Measurements from ENCODE around the gene SERPINI2. TPM values are rescaled to one million over a fixed set of nuclear protein-coding genes. Genes with fewer than 3 reads are reported as not detected.

Gene SERPINI2
- total and polyA plus RNA-seq, 2 donors (not counting 3 experiments of a cell fraction or from before 2014, with no cell fraction given) = not detected

GRCh38 chr3:167451282-167451681 is 22.6 kb downstream of the SERPINI2 start:
- no peak for FAIRE-seq
- no peaks in the 10 kb centered on the region for H3K9me3 ChIP-seq (replicated peaks; ENCODE audit: control insufficient read depth, insufficient read depth, low read length)
- intact Hi-C loops (cut with micrococcal nuclease) (no loop called here), dilution Hi-C loops (cut with MboI; ENCODE audit: extremely low pct_ligation_motif_present, low sequenced_read_pairs) (no loop called here)
- ChIA-PET POLR2A (no interaction called here), CTCF (no interaction called here)
- TF ChIP-seq GATA2 (IDR thresholded peaks at IDR 0.05; ENCODE audit: insufficient read depth, insufficient read length, low read depth, low read length) = no peak
- DNase-seq (ENCODE audit: low read depth, low spot score) = no peak
- H3K9me1 ChIP-seq (replicated peaks; ENCODE audit: control insufficient read depth, extremely low read depth, insufficient read depth, low read length) = no peaks in the 10 kb centered on the region
- BruUV-seq (replicated peaks) = no TSS peak
- no peaks in the 10 kb centered on the region for H4K20me1 ChIP-seq (replicated peaks; ENCODE audit: control insufficient read depth, extremely low read depth, insufficient read depth, low read length)
- H3K27me3 ChIP-seq (ENCODE audit: control insufficient read depth in 2 of 2, insufficient read depth in 2 of 2, low read length in 2 of 2) = no peaks in the 10 kb centered on the region
- no peak overlapping the region for H3K9ac ChIP-seq (replicated peaks; ENCODE audit: extremely low read depth, insufficient read depth, low read length)
- H3K4me3 ChIP-seq (replicated peaks in 1 of 3; ENCODE audit: insufficient read depth in 1 of 3, low read depth in 1 of 3, low read length in 3 of 3) = no peak overlapping the region
- H3K79me2 ChIP-seq (ENCODE audit: control insufficient read depth, insufficient read depth, low read length) = no peaks in the 10 kb centered on the region
- H3K36me3 ChIP-seq (ENCODE audit: control insufficient read depth in 2 of 2, extremely low read depth in 1 of 2, insufficient read depth in 2 of 2, low read length in 2 of 2) = no peaks in the 10 kb centered on the region
- H3K27ac ChIP-seq (ENCODE audit: insufficient read depth, low read depth, low read length) = no peak overlapping the region
- no peaks in the 10 kb centered on the region for H3K4me1 ChIP-seq (ENCODE audit: control insufficient read depth, extremely low read depth, insufficient read depth, low read length)
- no peak overlapping the region for H2AFZ ChIP-seq (ENCODE audit: low read depth, low read length)
- H3K4me2 ChIP-seq (ENCODE audit: insufficient read depth, low read length) = no peak overlapping the region

DNA sequence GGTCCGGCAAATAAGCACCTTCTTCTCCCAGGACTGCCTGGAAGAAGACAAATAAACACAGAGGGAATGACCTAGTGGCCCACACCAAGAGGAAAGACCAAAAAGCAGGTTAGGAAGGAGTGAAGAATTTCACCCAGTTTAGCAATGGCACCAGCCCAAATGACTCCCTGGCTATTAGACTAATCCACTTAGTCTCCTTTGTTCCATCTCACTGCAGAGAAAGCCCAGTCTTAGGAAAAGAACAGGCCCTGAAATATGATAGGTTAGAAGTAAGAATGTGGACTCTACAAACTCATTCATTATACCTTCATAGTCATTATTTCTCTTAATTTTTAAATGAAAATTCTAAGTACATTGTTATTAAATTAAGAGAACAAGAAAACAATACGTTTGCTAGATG is 23.2 kb downstream of the SERPINI2 start:
- ChIA-PET POLR2A (no interaction called here), CTCF (no interaction called here)
- H3K36me3 ChIP-seq (ENCODE audit: control insufficient read depth in 2 of 2, extremely low read depth in 1 of 2, insufficient read depth in 2 of 2, low read length in 2 of 2) = no peaks in the 10 kb centered on the region
- intact Hi-C loops (cut with micrococcal nuclease) (no loop called here), dilution Hi-C loops (cut with MboI; ENCODE audit: extremely low pct_ligation_motif_present, low sequenced_read_pairs) (no loop called here)
- no peak overlapping the region for H3K27ac ChIP-seq (ENCODE audit: insufficient read depth, low read depth, low read length)
- no peaks in the 10 kb centered on the region for H3K79me2 ChIP-seq (ENCODE audit: control insufficient read depth, insufficient read depth, low read length)
- no peaks in the 10 kb centered on the region for H4K20me1 ChIP-seq (replicated peaks; ENCODE audit: control insufficient read depth, extremely low read depth, insufficient read depth, low read length)
- no peaks in the 10 kb centered on the region for H3K9me1 ChIP-seq (replicated peaks; ENCODE audit: control insufficient read depth, extremely low read depth, insufficient read depth, low read length)
- H3K4me1 ChIP-seq (ENCODE audit: control insufficient read depth, extremely low read depth, insufficient read depth, low read length) = no peaks in the 10 kb centered on the region
- no peak for TF ChIP-seq GATA2 (IDR thresholded peaks at IDR 0.05; ENCODE audit: insufficient read depth, insufficient read length, low read depth, low read length)
- no peak for TF ChIP-seq MYC (IDR thresholded peaks at IDR 0.05; ENCODE audit: low read depth, low read length)
- TF ChIP-seq EZH2 (IDR thresholded peaks at IDR 0.05; ENCODE audit: borderline replicate concordance, low read depth, low read length, severe bottlenecking) = no peak
- TF ChIP-seq CTCF (IDR thresholded peaks at IDR 0.05; ENCODE audit: extremely low read depth in 1 of 2, insufficient read depth in 1 of 2, low read depth in 1 of 2, low read length in 2 of 2) = no peak
- no peak for TF ChIP-seq POLR2A (IDR thresholded peaks at IDR 0.05; ENCODE audit: low read depth, low read length)
- TF ChIP-seq POLR2AphosphoS5 (IDR thresholded peaks at IDR 0.05; ENCODE audit: insufficient read depth, low read depth, low read length) = no peak
- TF ChIP-seq FOS (IDR thresholded peaks at IDR 0.05; ENCODE audit: borderline replicate concordance, insufficient read depth, low read length) = no peak
- no peak for TF ChIP-seq JUN (IDR thresholded peaks at IDR 0.05; ENCODE audit: borderline replicate concordance, insufficient read depth, insufficient read length, low read depth)
- no peak for TF ChIP-seq MAX (IDR thresholded peaks at IDR 0.05; ENCODE audit: insufficient read depth, insufficient read length)
- BruUV-seq (replicated peaks) = no TSS peak
- no peak overlapping the region for H3K4me3 ChIP-seq (replicated peaks in 1 of 3; ENCODE audit: insufficient read depth in 1 of 3, low read depth in 1 of 3, low read length in 3 of 3)
- no peaks in the 10 kb centered on the region for H3K9me3 ChIP-seq (replicated peaks; ENCODE audit: control insufficient read depth, insufficient read depth, low read length)
- no peak overlapping the region for H2AFZ ChIP-seq (ENCODE audit: low read depth, low read length)
- no peaks in the 10 kb centered on the region for H3K27me3 ChIP-seq (ENCODE audit: control insufficient read depth in 2 of 2, insufficient read depth in 2 of 2, low read length in 2 of 2)
- H3K9ac ChIP-seq (replicated peaks; ENCODE audit: extremely low read depth, insufficient read depth, low read length) = no peak overlapping the region
- no peak overlapping the region for H3K4me2 ChIP-seq (ENCODE audit: insufficient read depth, low read length)
- no peak for FAIRE-seq
- no peak for DNase-seq (ENCODE audit: low read depth, low spot score)
